K562 (cell line): Measurements from ENCODE around the gene PRSS38. TPM values are rescaled to one million over a fixed set of nuclear protein-coding genes. Genes with fewer than 3 reads are reported as not detected.

ENCODE experiments used
- ATAC-seq: fragments of 200-7000 bp; cut with Tn5 transposase; 3 replicates; pipeline ENCODE4 v1.9.1; 2020; ENCODE audit warnings: moderate library complexity
- BruUV-seq: library from RNA; stranded (reverse); fragments of 400-500 nt; replicated peaks from 2 replicates; lab custom pipeline; 2021; lab: Mats Ljungman, UMichigan
- CTCF ChIA-PET: fragments of 300-600 bp; formaldehyde crosslinking; extraction: SDS; loops from one replicate; lab custom pipeline; 2021; ENCODE audit warnings: low intra/inter-chr PET ratio; lab: Yijun Ruan, JAX
- POLR2A ChIA-PET: fragments of 300-600, 350-650 bp; sonication (Branson Sonifier 250); formaldehyde crosslinking; extraction: SDS; loops from one replicate; lab custom pipeline; 2021; ENCODE audit warnings: antibody characterized with exemption, inconsistent platforms; lab: Yijun Ruan, JAX
- DNase-seq, 4 experiments: peaks; one replicate each; pipeline versions ENCODE4 v3.0.0 to v3.0.0-alpha.2; 2011 to 2018; ENCODE audit warnings: low spot score in 3 of 4, mixed read lengths in 3 of 4; ENCODE audit errors: extremely low read depth in 1 of 4
- FAIRE-seq: peaks from 2 replicates; lab custom pipeline; 2011; peaks lifted over from hg19 to GRCh38; lab: Jason Lieb, UNC
- H2AFZ ChIP-seq: 2 replicates; pipeline ENCODE4 v1.6.0; 2011; ENCODE audit warnings: low read depth, low read length, control low read depth, inconsistent platforms
- H3K27ac ChIP-seq: fragments of 200-600 bp; 3 replicates; pipeline ENCODE4 v1.8.0; 2011; ENCODE audit warnings: low read depth, mild to moderate bottlenecking, control low read depth, inconsistent platforms, low read length, moderate library complexity, mixed read lengths; ENCODE audit errors: extremely low read depth
- H3K27me3 ChIP-seq, 2 experiments: fragments of 300-600 bp in 1 of 2; 2 replicates in 1 of 2; 3 replicates in 1 of 2; pipeline versions ENCODE4 v1.6.0 to v1.8.0; 2011; ENCODE audit warnings: inconsistent platforms in 2 of 2, low read length in 2 of 2, mild to moderate bottlenecking in 1 of 2, mixed read lengths in 1 of 2, moderate library complexity in 1 of 2; ENCODE audit not compliant: control insufficient read depth in 2 of 2, insufficient read depth in 2 of 2
- H3K36me3 ChIP-seq: fragments of 300-600 bp; 3 replicates; pipeline ENCODE4 v1.8.0; 2011; ENCODE audit warnings: mild to moderate bottlenecking, low read length, inconsistent platforms; ENCODE audit not compliant: control insufficient read depth, insufficient read depth
- H3K4me1 ChIP-seq, 2 experiments: fragments of 200-600 bp in 1 of 2; replicated peaks in 1 of 2; 2 replicates in 1 of 2; 3 replicates in 1 of 2; pipeline versions ENCODE4 v1.5.1 to v1.8.0; 2011; ENCODE audit warnings: inconsistent platforms in 2 of 2, low read length in 2 of 2, mild to moderate bottlenecking in 1 of 2, mixed read lengths in 1 of 2, moderate library complexity in 1 of 2; ENCODE audit not compliant: control insufficient read depth in 2 of 2, insufficient read depth in 2 of 2
- H3K4me2 ChIP-seq: 2 replicates; pipeline ENCODE4 v1.6.1; 2011; ENCODE audit warnings: low read length, control low read depth, inconsistent platforms, mixed read lengths; ENCODE audit not compliant: insufficient read depth
- H3K4me3 ChIP-seq: fragments of 200-600 bp; sonication (generic), shearing (Covaris generic); 2 replicates; pipeline ENCODE4 v1.5.1; 2016; ENCODE audit warnings: control low read depth, inconsistent platforms
- H3K79me2 ChIP-seq: fragments of 200-600 bp; 3 replicates; pipeline ENCODE4 v1.8.0; 2011; ENCODE audit warnings: low read length, inconsistent platforms; ENCODE audit not compliant: control insufficient read depth, insufficient read depth
- H3K9ac ChIP-seq, 2 experiments: 2 replicates each; pipeline versions ENCODE4 v1.6.0 to v1.6.1; 2011; ENCODE audit warnings: low read depth in 2 of 2, low read length in 2 of 2, control low read depth in 1 of 2, inconsistent platforms in 1 of 2, mild to moderate bottlenecking in 1 of 2, mixed read lengths in 1 of 2; ENCODE audit not compliant: insufficient read depth in 1 of 2
- H3K9me1 ChIP-seq: one replicate; pipeline ENCODE4 v1.6.0; 2011; ENCODE audit warnings: inconsistent platforms, mild to moderate bottlenecking, low read length, moderate library complexity; ENCODE audit not compliant: control insufficient read depth, insufficient read depth
- H3K9me3 ChIP-seq: replicated peaks from 2 replicates; pipeline ENCODE4 v1.5.1; 2011; ENCODE audit warnings: low read depth, low read length, inconsistent platforms; ENCODE audit not compliant: control insufficient read depth, insufficient read depth
- H4K20me1 ChIP-seq: replicated peaks from 2 replicates; pipeline ENCODE4 v1.6.1; 2011; ENCODE audit warnings: low read length, inconsistent platforms, mixed read lengths; ENCODE audit not compliant: control insufficient read depth, insufficient read depth
- MTF1 ChIP-seq: fragments of 250-450 bp; sonication (Bioruptor Pico); IDR thresholded peaks from 2 replicates; pipeline ENCODE4 v1.9.0; 2021; ENCODE audit warnings: moderate library complexity, mild to moderate bottlenecking, inconsistent platforms, borderline replicate concordance
- MYC ChIP-seq, 2 experiments: fragments of 250-450 bp in 1 of 2; sonication (Bioruptor Pico) in 1 of 2; IDR thresholded peaks; 2 replicates each; pipeline versions ENCODE4 v1.5.1 to v1.6.1; 2012 to 2021; ENCODE audit warnings: low read depth in 2 of 2, borderline replicate concordance in 1 of 2, improper control_type of control experiment in 1 of 2, low read length in 1 of 2, mild to moderate bottlenecking in 1 of 2, moderate library complexity in 1 of 2
- SFPQ ChIP-seq: fragments of 200-400 bp; formaldehyde crosslinking; IDR thresholded peaks from 2 replicates; pipeline ENCODE4 v1.6.1; 2017; ENCODE audit warnings: mild to moderate bottlenecking, low read depth, low read length, moderate library complexity
- THRAP3 ChIP-seq: fragments of 450-650 bp; IDR thresholded peaks from 2 replicates; pipeline ENCODE4 v1.6.1; 2016; ENCODE audit warnings: mild to moderate bottlenecking, inconsistent platforms, borderline replicate concordance
- ZBTB1 ChIP-seq: sonication (generic); formaldehyde crosslinking; IDR thresholded peaks from 2 replicates; pipeline ENCODE4 v1.8.1; 2023; ENCODE audit warnings: missing genetic modification reagents, low read depth, mild to moderate bottlenecking, borderline replicate concordance
- ZNF224 ChIP-seq: sonication (generic); formaldehyde crosslinking; IDR thresholded peaks from 2 replicates; pipeline ENCODE4 v1.8.0; 2022; ENCODE audit warnings: mild to moderate bottlenecking, missing genetic modification reagents
- ZNF354B ChIP-seq: fragments of 250-450 bp; sonication (Bioruptor Pico); IDR thresholded peaks from 2 replicates; pipeline ENCODE4 v1.4.0; 2020
- ZNF507 ChIP-seq: conservative IDR thresholded peaks from 2 replicates; pipeline ENCODE4 v1.6.1; 2017; ENCODE audit warnings: missing genetic modification characterization, missing compliant biosample characterization
- ZNF699 ChIP-seq: fragments of 250-450 bp; sonication (Bioruptor Pico); IDR thresholded peaks from 2 replicates; pipeline ENCODE4 v1.8.0; 2021; ENCODE audit warnings: mild to moderate bottlenecking, moderate library complexity; ENCODE audit not compliant: insufficient replicate concordance
- in situ Hi-C: fragments of 300-500 bp; cut with MboI; formaldehyde crosslinking; loops from 4 replicates; pipeline ENCODE4 v1.15.0; 2018; ENCODE audit warnings: inconsistent platforms, mixed read lengths
- intact Hi-C: fragments of 100-400 bp; cut with micrococcal nuclease; formaldehyde crosslinking; loops from 2 replicates; pipeline ENCODE4 v1.14.2; 2022
- polyA plus RNA-seq, 8 experiments: library from polyadenylated mRNA; depleted of rRNA in 4 of 8; stranded (reverse) in 5 of 8; unstranded in 3 of 8; fragments of >200 nt; fragmentation: Nextera tagmentation in 2 of 8; fragmentation: Illumina TruSeq in 1 of 8; extraction: Ambion mirVana in 2 of 8; extraction: Trizol in 1 of 8; gene quantifications; 2 replicates each; pipeline versions ENCODE4 v1.2.1 to v1.2.3, GENCODE V29; 2011 to 2014; ENCODE audit warnings: inconsistent platforms in 1 of 8, missing spikeins in 1 of 8
- total RNA-seq, 7 experiments: library from RNA; depleted of rRNA in 6 of 7; stranded (reverse); fragments of >200 nt in 6 of 7; fragmentation: Illumina TruSeq in 2 of 7; extraction: Trizol in 2 of 7; gene quantifications; 2 replicates each; pipeline versions ENCODE4 v1.2.1 to v1.2.3, GENCODE V29; 2011 to 2021; ENCODE audit warnings: low replicate concordance in 1 of 7

PRSS38 gene
- total and polyA plus RNA-seq, 9 of the 15 experiments (the other 6 are each of a cell fraction or from before 2014, with no cell fraction given): 0.09 to 0.14 TPM; not detected in 7

DNA sequence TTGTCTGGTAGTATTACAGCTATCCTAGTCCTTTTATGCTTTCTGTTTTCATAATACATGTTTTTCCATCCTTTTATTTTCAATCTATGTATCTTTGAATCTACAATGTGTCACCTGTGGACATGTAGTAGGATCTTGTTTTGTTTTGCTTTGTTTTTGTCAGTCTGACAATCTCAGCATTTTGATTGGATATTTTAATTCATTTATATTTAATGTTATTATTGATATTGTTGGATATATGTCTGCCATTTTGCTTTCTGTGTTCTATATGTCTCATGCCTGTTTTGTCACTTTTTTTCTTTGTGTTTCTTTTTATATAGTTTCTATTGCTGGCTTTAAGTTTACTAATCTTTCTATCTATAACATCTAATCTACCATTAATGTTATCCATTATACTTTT lies 11.5 kb upstream of the PRSS38 start:
- no peaks in the 10 kb centered on the region for H4K20me1 ChIP-seq
- H3K79me2 ChIP-seq: no peaks in the 10 kb centered on the region
- H3K4me2 ChIP-seq: no peak overlapping the region
- no peaks in the 10 kb centered on the region for H3K36me3 ChIP-seq
- no peak overlapping the region for H2AFZ ChIP-seq
- H3K4me3 ChIP-seq: no peak overlapping the region
- no TSS peak for BruUV-seq
- in situ Hi-C loops: no loop called here
- H3K9me3 ChIP-seq: no peaks in the 10 kb centered on the region
- no peaks in the 10 kb centered on the region; a peak in 1 of 5 replicates for H3K4me1 ChIP-seq
- no peaks in the 10 kb centered on the region for H3K9me1 ChIP-seq
- ATAC-seq: no peak
- ChIA-PET CTCF (no interaction called here), POLR2A (no interaction called here)
- intact Hi-C loops: no loop called here
- TF ChIP-seq SFPQ: no peak
- no peak for TF ChIP-seq MTF1 (CRISPR knock-in tag)
- no peak for TF ChIP-seq MYC (IDR thresholded peaks at IDR 0.05; ENCODE audit: low read depth, low read length)
- no peak for TF ChIP-seq MYC (CRISPR knock-in tag; IDR thresholded peaks at IDR 0.05; ENCODE audit: borderline replicate concordance, low read depth)
- no peak for TF ChIP-seq ZBTB1
- TF ChIP-seq ZNF699 (CRISPR knock-in tag): no peak
- peak; percentile 98 for TF ChIP-seq ZNF507
- TF ChIP-seq ZNF224 (CRISPR knock-in tag): no peak
- no peak for TF ChIP-seq ZNF354B (CRISPR knock-in tag)
- TF ChIP-seq THRAP3: no peak
- no peak overlapping the region for H3K27ac ChIP-seq
- no peak for FAIRE-seq
- no peak for DNase-seq
- no peaks in the 10 kb centered on the region for H3K27me3 ChIP-seq
- H3K9ac ChIP-seq: no peak overlapping the region
